HG02938 (cell line): Measurements from ENCODE around the gene QSER1.
"Not testable (repeated sequence)": the region's sequence is repeated elsewhere in the genome, so short reads cannot be mapped to it uniquely, and the experiment has no call there.

Experiments used
- ATAC-seq: cut with Tn5 transposase; IDR thresholded peaks from one replicate; pipeline ENCODE4 v1.9.1; 2021; ENCODE audit warnings: mild to moderate bottlenecking, moderate library complexity; ENCODE audit not compliant: unreplicated experiment

The QSER1 gene

DNA sequence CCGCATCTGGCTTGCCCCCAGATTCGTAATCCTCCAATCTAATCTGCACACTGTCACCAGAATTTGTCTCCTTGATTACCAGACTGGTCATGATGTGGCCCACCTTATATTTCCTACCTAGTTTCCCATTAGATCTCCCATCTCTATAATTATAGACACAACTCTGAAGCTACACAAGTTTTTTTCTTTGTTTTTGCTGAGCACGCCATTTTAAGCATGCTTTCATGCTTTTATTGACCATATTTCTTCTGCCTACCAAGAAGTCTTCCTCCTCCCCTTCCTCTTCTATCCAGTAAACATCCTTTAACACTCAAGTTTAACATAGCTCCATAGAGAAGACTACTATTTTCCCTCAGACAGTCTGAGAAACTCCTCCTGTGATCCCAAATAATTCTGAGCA lies 98.8 kb downstream of the QSER1 start:
- no peak for ATAC-seq

DNA sequence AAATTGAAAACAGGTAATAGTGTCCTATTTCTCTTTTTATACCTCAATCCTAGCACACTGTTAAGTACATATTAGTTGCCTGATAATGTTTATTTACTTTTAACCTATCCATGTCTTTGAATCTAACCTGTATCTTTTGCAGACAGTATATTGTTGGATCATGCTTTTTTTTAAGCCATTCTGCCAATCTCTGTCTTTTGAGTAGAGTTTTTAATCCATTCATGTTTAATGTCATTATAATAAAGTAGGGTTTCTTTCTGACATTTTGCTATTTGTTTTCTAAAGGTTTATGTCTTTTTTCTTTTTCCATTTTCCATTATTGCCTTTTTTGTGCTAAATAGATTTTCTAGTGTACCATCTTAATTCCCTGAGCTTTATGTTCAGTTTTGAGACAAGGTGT lies 99.3 kb downstream of the QSER1 start:
- ATAC-seq, result no peak

DNA sequence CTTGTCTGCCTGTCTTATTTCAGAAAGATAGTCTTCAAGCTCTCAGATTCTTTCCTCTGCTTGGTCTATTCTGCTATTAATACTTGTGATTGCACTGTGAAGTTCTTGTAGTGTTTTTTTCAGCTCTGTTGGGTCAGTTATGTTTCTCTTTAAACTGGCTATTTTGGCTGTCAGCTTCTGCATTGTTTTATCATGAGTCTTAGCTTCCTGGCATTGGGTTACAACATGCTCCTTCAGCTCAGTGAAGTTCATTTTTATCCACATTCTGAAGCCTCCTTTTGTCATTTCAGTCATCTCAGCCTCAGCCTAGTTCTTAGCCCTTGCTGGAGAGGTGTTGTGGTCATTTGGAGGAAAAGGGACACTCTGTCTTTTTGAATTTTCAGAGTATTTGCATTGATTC lies 107.6 kb downstream of the QSER1 start:
- no peak for ATAC-seq

DNA sequence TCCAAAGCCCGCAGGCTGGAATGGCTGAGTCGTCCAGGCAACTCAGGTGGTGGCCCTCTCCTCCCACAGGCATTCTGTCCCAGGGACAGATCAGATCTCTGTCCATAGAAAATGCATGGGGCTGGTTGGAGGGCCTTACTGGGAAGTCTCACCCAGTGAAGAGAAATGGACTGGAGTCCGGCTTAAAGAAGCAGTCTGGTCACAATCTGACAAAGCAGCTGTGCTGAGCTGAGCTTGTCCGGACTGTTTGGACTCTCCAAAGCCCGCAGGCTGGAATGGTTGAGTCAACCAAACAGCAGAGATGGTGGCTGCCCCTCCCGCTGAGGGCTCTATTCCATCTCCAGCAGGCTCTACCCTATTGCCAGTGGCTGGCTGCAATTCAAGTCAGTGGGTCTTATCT lies 108.7 kb downstream of the QSER1 start:
- no peak for ATAC-seq

DNA sequence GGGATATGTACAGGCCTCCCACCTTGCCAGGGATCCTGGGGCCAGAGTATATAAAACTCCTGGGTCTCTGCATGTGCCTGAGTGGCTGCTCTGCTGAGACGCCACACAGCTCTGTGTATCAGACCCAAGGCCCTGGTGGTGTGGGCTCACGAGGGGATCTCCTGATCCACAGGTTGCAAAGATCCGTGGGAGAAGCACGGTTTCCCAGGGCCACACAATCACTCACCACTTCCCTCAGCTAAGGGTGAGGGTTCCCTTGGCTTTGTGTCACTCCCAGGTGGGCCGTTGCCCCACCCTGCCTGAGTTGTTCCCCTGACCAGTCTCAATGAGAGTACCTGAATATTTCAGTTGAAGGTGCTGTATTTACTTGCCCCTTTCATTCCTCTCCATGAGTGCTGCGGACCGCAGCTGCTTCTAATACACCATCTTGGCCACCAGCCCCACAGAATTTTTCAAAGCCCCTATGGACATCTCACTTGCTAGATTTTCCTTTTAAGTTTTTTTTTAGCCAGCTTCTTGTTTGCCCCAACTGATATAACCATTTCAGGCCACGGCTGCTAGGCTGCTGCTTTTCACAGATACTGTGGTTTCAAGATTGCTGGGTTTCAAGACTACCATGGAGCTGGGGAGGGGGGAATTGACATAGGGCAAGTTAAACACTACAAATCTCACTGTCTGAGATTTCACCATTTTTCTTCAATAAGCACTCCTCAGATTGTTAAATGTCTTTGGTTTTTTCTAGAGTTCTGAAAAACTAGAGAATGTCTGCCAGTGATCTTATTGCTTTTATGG lies 109.3 kb downstream of the QSER1 start:
- ATAC-seq, result no peak

DNA sequence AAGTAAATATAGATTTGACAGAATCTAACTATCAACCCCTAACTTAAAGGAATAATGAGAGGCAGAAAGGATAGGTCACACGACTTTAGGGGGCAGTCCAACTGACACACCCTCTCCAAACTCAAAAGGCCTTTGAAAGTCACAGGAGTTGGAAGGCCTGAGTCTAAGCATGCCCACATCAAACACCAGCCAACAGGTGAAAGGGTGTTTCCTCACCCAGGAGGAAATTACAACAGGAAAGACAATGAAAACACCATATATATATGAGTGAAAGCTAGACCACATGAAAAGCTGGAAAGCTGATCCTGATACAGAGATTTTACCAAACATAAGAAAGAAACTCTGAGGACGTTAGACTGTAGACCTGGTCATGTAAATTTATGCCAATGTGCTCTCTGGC lies 112.6 kb downstream of the QSER1 start:
- no peak for ATAC-seq

DNA sequence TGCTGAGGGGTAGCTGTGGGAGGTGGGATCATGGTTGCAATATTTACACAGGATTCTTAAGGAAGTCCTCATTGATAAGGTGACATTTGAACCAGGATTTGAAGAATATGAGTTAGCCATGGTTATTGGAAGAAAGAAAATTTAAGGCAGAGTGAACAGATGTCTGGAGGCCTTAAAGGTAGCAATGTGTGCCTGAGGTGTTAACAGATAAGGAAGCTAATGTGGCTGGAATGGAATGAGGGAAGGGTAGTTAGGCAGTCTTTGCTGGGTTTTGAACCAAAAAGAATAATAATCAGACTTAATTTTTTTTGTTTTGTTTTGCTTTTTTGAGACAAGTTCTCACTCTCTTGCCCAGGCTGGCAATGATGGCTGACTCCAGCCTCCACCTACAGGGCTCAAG lies 113.4 kb downstream of the QSER1 start:
- ATAC-seq, result no peak

DNA sequence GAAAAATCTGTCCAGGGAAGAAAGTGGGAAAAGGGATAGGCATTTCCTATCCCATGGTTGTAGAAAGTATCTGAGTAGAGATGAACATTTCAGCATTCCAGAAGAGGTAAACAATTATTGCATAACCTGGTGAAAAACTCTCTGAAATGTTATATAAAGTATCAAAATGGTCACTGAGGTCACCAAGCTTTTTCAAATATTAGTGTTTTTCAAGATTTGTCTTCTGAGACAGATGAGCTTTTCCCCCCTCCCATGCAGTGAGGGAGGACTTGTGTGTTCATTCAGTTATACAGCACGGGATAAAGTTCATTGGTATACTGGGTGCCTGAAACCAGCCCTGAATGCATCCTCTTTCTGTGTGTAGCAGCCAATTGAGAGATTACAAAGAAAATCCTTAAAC lies 121.1 kb downstream of the QSER1 start:
- ATAC-seq, result no peak

DNA sequence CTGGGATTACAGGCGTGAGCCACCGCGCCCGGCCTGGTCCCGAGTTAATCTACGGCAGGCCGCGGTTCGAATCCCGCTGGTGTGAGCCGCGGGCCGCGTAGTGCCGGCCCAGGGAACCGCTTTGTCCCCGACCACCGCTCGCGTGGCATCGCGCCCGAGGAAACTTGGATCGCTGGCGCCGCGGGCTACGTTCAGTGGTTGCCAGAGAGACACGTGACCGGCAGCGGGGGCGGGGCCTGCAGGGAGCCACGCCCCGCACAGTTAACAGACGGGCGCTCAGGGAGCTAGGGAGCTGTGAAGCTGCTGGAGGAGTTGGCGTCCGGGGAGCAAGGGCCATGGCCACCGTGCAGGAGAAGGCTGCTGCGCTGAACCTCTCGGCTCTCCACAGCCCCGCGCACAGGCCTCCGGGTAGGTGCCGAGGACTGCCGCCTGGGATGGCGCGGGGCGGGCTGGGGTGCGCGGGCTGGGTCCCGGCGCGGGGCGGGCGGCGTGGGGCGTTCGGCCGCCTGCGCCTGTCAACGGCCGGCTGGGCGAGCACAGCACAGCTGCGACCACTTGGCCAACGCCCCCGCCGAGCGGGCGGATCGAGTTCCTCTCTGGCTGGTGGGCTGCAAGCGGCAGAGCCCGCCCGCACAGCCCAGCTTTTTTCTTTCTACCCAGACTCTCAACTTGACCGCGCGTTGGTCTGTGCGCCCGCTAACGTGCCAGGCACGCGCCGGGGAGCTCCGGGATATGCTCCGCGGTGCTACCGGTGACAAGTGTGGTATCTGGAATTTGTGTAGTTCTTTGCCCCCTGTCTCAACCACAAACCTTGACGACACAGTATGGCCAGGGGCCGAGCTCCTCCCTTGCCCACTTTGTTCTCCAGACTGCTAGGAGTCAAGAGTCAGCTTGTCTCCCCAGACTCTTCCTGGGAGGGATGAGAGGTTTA lies 123.3 kb downstream of the QSER1 start, which contains the start of gene DEPDC7:
DEPDC7 (plus strand) TSS at position 258 of the 931 bp plus-strand sequence; CDS start at position 336, 78 bp downstream.
- ATAC-seq, result peak; percentile 72

DNA sequence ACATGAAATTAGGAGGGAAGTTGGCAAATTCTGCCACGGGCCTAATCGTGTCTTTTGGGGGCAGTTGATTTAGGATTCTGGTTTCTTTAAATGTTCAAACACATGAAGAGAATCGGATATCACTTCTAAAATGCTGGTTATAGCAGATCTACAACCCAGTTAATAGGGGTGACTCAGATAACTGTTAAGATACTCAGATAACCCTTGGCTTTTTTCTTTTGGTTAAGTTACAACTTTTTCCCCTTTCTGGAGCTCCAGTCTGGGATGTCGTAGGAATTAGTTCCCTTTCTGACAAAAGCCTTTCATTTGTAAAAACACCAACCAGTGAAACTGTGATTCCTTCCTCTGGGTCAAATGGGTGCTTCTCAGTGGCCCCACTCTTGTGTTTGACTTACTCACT lies 124.0 kb downstream of the QSER1 start:
- ATAC-seq, result no peak

DNA sequence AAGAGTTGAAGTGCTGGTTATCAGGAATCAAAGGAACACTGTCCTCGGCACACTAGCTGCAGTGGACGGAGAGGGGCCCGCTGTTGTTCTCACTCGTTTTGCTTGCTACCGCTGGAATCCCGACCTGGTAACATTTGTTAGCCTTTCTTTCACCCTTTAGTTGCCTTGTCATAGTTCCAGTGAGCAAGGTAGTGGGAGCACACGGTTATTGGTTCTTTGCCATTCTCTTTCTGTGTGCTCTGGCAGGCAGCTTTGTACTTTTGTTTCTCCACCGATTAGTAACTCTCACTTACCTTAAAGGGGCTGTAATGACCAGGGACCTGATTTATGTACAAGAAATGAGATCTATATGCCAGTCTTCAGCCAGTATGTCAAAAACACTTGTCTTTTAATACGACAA lies 124.9 kb downstream of the QSER1 start:
- ATAC-seq, result no peak

DNA sequence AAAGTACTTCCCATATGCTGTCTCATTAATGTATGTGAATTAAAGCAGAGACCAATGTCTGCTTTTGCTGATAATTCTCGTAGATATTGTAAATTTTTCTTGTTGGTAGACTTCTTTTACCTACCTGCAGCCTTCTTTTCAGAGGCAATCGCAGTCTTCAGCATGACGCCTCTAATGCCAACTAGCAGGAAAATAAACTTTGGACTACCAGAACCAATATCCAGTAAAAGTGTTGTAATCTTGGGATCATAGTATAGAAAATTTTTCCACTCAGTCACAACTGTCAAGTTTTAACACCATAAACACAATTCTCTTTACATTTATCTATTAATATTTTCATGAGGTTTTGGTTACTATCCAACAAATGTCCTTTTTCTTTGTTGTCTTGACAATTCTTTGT lies 125.4 kb downstream of the QSER1 start:
- no peak for ATAC-seq

DNA sequence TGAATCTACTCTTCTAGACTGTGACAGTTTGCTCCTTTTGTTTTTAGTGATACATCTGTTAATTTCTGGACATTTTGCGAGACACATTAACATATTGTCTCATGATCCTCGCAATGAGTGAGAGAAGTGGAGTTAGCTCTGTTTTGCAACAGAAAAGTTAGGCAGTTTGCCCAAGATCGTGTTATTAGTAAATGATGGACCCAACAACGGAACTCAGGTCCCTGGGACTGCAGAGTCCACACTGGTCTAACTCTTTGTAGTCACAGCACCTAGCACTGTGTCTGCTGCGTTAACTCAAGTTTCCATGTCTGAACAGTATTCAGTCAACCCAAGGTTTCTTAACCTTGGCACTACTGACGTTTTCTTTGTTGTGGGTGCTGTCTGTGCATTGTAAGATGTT lies 126.2 kb downstream of the QSER1 start:
- ATAC-seq, result no peak

DNA sequence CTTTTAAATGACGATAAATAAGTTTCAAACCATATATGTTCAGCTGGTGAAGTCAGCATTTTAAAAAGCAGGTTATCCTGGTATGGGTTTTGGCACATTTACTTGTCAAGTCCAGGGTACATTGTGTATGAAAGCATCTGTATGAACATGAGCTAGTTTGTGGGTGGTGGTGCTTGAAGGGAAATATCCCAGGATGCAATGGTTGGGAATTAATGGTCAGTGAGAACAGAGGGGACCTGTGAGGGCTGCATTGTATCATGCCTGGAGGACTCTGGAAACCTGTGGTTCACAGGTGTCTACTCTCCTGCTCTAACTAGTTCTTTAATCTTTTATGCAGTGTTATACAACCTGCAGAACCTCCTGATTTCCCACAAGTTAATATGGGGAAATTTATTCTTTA lies 128.9 kb downstream of the QSER1 start:
- no peak for ATAC-seq

DNA sequence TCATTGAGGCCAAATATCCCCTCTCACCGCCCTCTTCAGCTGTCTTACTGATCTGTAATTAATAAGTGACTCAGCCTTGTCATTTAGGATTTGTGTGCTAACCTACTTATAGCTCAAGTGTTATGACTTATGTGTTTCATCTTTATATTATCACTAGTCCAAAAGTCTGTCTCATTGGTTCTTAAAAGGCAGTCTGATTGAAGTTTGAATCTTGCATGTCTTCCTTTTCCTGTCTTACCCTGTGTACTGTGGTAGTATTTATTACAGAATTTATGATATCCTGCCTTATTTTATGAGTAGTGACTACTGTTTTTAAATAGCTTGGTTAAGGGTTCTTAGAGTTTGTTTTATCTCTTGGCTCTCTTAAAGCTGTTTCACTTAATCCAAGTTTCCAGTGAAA lies 129.3 kb downstream of the QSER1 start:
- ATAC-seq, result no peak

DNA sequence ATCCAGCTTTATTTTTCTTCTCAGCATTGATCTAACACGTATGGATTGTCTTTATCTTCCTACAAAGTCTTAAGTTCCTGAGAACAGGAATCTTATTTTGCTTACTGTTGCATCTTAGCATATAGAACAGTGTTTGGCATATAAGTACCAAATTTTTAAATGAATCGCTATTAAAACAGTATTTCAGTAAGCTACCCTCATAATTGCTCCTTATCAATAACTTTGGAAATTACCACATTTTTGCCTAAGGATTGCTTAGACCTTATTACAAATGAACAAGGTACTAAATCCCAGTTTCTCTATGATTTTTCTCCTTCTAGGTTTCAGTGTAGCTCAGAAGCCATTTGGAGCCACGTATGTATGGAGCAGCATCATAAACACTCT lies 132.7 kb downstream of the QSER1 start:
- no peak for ATAC-seq

DNA sequence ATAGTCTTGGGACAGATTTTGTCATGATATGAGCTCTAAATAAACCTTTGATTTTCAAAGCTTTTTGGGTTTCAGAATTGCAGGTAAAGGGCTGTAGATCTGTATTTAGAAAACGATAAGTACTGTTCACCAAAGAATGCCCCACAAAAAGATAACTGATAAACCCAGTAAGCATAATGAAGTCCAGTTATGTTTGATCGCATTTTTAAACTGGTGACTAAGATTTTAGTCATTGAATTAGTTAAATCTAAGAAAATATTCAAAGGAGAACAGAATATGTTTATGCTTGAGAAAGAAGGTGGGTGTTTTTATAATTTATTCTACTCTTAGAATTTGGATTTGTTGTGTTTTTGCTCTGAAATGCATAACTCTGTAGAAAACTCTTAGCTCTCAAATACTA lies 134.6 kb downstream of the QSER1 start:
- ATAC-seq, result no peak

DNA sequence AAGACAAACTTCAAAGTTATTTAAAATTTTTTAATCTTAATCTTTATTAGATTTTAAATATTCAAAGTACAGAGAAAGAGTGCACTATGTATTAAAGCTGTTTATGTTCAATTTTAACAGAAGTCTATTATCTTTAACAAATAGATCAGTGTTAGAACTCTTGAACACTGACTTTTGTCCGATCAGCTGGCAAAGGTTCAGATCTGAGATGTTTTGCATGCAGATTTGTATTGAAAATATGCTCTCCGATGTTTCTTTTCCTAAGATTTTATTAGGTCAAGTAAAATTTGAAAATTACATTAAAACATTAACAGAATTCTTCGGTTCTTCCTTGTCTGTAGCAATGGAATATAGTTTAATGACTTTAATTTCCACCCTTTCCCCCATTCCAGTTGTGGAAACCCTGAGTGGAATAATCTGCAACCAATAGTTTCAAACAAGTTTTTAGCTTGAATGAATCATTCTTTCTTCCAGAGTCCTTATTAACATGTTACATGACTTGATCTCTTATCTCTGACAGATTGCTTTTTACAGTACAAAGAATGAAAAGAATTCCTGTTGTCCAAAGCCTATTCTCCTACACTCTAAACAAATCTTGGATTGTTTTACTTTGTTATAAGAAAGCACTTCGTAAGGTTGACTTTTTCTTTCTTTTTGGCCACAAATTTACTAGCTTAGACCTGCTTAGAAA lies 135.4 kb downstream of the QSER1 start:
- ATAC-seq, result no peak

DNA sequence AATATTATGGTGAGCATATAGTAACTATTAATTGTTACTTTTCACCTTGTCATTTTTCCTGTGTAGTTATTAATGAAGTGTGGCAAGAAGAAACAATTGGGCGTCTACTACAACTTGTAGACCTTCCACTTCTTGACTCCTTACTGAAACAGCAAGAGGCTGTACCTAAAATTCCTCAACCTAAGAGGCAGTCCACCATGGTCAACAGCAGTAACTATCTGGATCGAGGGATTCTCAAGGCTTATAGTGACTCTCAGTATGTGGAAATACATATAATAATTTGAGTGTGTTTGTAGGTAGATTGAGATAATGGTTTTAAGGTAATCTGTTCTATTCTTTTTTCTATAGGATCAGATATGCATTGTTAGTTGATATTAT lies 135.9 kb downstream of the QSER1 start:
- no peak for ATAC-seq

DNA sequence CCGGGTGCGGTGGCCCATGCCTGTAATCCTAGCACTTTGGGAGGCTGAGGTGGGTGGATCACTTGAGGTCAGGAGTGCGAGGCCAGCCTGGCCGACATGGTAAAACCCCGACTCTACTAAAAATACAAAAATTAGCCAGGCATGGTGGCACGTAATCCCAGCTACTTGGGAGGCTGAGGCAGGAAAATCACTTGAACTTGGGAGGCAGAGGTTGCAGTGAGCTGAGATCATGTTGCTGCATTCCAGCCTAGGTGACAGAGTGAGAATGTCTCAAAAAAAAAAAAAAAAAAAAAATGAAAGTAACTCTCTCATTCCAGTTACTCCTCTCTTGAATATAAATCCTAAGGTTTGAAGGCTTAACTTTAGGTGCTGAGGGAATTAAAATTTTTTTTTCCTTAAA lies 136.6 kb downstream of the QSER1 start:
- ATAC-seq, result not testable (repeated sequence)
